K562 (cell line): Measurements from ENCODE around the gene BBS5. TPM values are rescaled to one million over a fixed set of nuclear protein-coding genes. Genes with fewer than 3 reads are reported as not detected.

ENCODE experiments used
- ATAC-seq: fragments of 200-7000 bp; cut with Tn5 transposase; 3 replicates; pipeline ENCODE4 v1.9.1; 2020; ENCODE audit warnings: moderate library complexity
- BruUV-seq: library from RNA; stranded (reverse); fragments of 400-500 nt; replicated peaks from 2 replicates; lab custom pipeline; 2021; lab: Mats Ljungman, UMichigan
- CTCF ChIA-PET: fragments of 300-600 bp; formaldehyde crosslinking; extraction: SDS; loops from one replicate; lab custom pipeline; 2021; ENCODE audit warnings: low intra/inter-chr PET ratio; lab: Yijun Ruan, JAX
- POLR2A ChIA-PET: fragments of 300-600, 350-650 bp; sonication (Branson Sonifier 250); formaldehyde crosslinking; extraction: SDS; loops from one replicate; lab custom pipeline; 2021; ENCODE audit warnings: antibody characterized with exemption, inconsistent platforms; lab: Yijun Ruan, JAX
- DNase-seq, 4 experiments: peaks; one replicate each; pipeline versions ENCODE4 v3.0.0 to v3.0.0-alpha.2; 2011 to 2018; ENCODE audit warnings: low spot score in 3 of 4, mixed read lengths in 3 of 4; ENCODE audit errors: extremely low read depth in 1 of 4
- FAIRE-seq: peaks from 2 replicates; lab custom pipeline; 2011; peaks lifted over from hg19 to GRCh38; lab: Jason Lieb, UNC
- H2AFZ ChIP-seq: 2 replicates; pipeline ENCODE4 v1.6.0; 2011; ENCODE audit warnings: low read depth, low read length, control low read depth, inconsistent platforms
- H3K27ac ChIP-seq: fragments of 200-600 bp; 3 replicates; pipeline ENCODE4 v1.8.0; 2011; ENCODE audit warnings: low read depth, mild to moderate bottlenecking, control low read depth, inconsistent platforms, low read length, moderate library complexity, mixed read lengths; ENCODE audit errors: extremely low read depth
- H3K27me3 ChIP-seq, 2 experiments: fragments of 300-600 bp in 1 of 2; 2 replicates in 1 of 2; 3 replicates in 1 of 2; pipeline versions ENCODE4 v1.6.0 to v1.8.0; 2011; ENCODE audit warnings: inconsistent platforms in 2 of 2, low read length in 2 of 2, mild to moderate bottlenecking in 1 of 2, mixed read lengths in 1 of 2, moderate library complexity in 1 of 2; ENCODE audit not compliant: control insufficient read depth in 2 of 2, insufficient read depth in 2 of 2
- H3K36me3 ChIP-seq: fragments of 300-600 bp; 3 replicates; pipeline ENCODE4 v1.8.0; 2011; ENCODE audit warnings: mild to moderate bottlenecking, low read length, inconsistent platforms; ENCODE audit not compliant: control insufficient read depth, insufficient read depth
- H3K4me1 ChIP-seq, 2 experiments: fragments of 200-600 bp in 1 of 2; replicated peaks in 1 of 2; 2 replicates in 1 of 2; 3 replicates in 1 of 2; pipeline versions ENCODE4 v1.5.1 to v1.8.0; 2011; ENCODE audit warnings: inconsistent platforms in 2 of 2, low read length in 2 of 2, mild to moderate bottlenecking in 1 of 2, mixed read lengths in 1 of 2, moderate library complexity in 1 of 2; ENCODE audit not compliant: control insufficient read depth in 2 of 2, insufficient read depth in 2 of 2
- H3K4me2 ChIP-seq: 2 replicates; pipeline ENCODE4 v1.6.1; 2011; ENCODE audit warnings: low read length, control low read depth, inconsistent platforms, mixed read lengths; ENCODE audit not compliant: insufficient read depth
- H3K4me3 ChIP-seq: fragments of 200-600 bp; sonication (generic), shearing (Covaris generic); 2 replicates; pipeline ENCODE4 v1.5.1; 2016; ENCODE audit warnings: control low read depth, inconsistent platforms
- H3K79me2 ChIP-seq: fragments of 200-600 bp; 3 replicates; pipeline ENCODE4 v1.8.0; 2011; ENCODE audit warnings: low read length, inconsistent platforms; ENCODE audit not compliant: control insufficient read depth, insufficient read depth
- H3K9ac ChIP-seq, 2 experiments: 2 replicates each; pipeline versions ENCODE4 v1.6.0 to v1.6.1; 2011; ENCODE audit warnings: low read depth in 2 of 2, low read length in 2 of 2, control low read depth in 1 of 2, inconsistent platforms in 1 of 2, mild to moderate bottlenecking in 1 of 2, mixed read lengths in 1 of 2; ENCODE audit not compliant: insufficient read depth in 1 of 2
- H3K9me1 ChIP-seq: one replicate; pipeline ENCODE4 v1.6.0; 2011; ENCODE audit warnings: inconsistent platforms, mild to moderate bottlenecking, low read length, moderate library complexity; ENCODE audit not compliant: control insufficient read depth, insufficient read depth
- H3K9me3 ChIP-seq: replicated peaks from 2 replicates; pipeline ENCODE4 v1.5.1; 2011; ENCODE audit warnings: low read depth, low read length, inconsistent platforms; ENCODE audit not compliant: control insufficient read depth, insufficient read depth
- H4K20me1 ChIP-seq: replicated peaks from 2 replicates; pipeline ENCODE4 v1.6.1; 2011; ENCODE audit warnings: low read length, inconsistent platforms, mixed read lengths; ENCODE audit not compliant: control insufficient read depth, insufficient read depth
- ADNP ChIP-seq: fragments of 200-800 bp; sonication (Bioruptor generic); IDR thresholded peaks from 2 replicates; pipeline ENCODE4 v1.6.1; 2016; ENCODE audit warnings: missing genetic modification characterization, missing compliant biosample characterization
- BCOR ChIP-seq: fragments of 450-650 bp; IDR thresholded peaks from 2 replicates; pipeline ENCODE4 v1.6.1; 2016
- CHD4 ChIP-seq: fragments of 200-600 bp; sonication (generic); IDR thresholded peaks from 3 replicates; pipeline ENCODE4 v1.6.1; 2012; ENCODE audit warnings: low read depth, mild to moderate bottlenecking, mixed read lengths, low read length, inconsistent platforms; ENCODE audit not compliant: insufficient read depth, insufficient replicate concordance, poor library complexity, severe bottlenecking
- ELF2 ChIP-seq: fragments of 250-450 bp; sonication (Bioruptor Pico); IDR thresholded peaks from 2 replicates; pipeline ENCODE4 v1.5.0; 2021; ENCODE audit warnings: mild to moderate bottlenecking
- FOXA1 ChIP-seq: fragments of 450-650 bp; IDR thresholded peaks from 2 replicates; pipeline ENCODE4 v1.6.1; 2016; ENCODE audit warnings: mild to moderate bottlenecking, borderline replicate concordance
- HDAC2 ChIP-seq: fragments of 450-650 bp; IDR thresholded peaks from 2 replicates; pipeline ENCODE4 v1.6.1; 2016; ENCODE audit warnings: mild to moderate bottlenecking
- KDM1A ChIP-seq, 2 experiments: fragments of 450-650 bp; IDR thresholded peaks; 2 replicates each; pipeline ENCODE4 v1.6.1; 2016; ENCODE audit warnings: mild to moderate bottlenecking in 2 of 2
- RBM25 ChIP-seq: fragments of 200-400 bp; formaldehyde crosslinking; IDR thresholded peaks from 2 replicates; pipeline ENCODE4 v1.6.1; 2018; ENCODE audit warnings: low read length, low read depth, moderate library complexity; ENCODE audit not compliant: severe bottlenecking
- RCOR1 ChIP-seq, 2 experiments: IDR thresholded peaks; 2 replicates each; pipeline ENCODE4 v1.6.1; 2012; ENCODE audit warnings: low read depth in 2 of 2, low read length in 2 of 2, borderline replicate concordance in 1 of 2, improper control_type of control experiment in 1 of 2
- WGBS: fragments of 100-300 bp; shearing (Covaris generic); methylation state at CpG from one replicate; pipeline ENCODE4 v1.1.6; 2016; ENCODE audit warnings: low coverage, mixed read lengths; ENCODE audit not compliant: insufficient coverage; ENCODE audit errors: missing lambda C conversion rate; 5-methylcytosine and 5-hydroxymethylcytosine counted together
- in situ Hi-C: fragments of 300-500 bp; cut with MboI; formaldehyde crosslinking; loops from 4 replicates; pipeline ENCODE4 v1.15.0; 2018; ENCODE audit warnings: inconsistent platforms, mixed read lengths
- intact Hi-C: fragments of 100-400 bp; cut with micrococcal nuclease; formaldehyde crosslinking; loops from 2 replicates; pipeline ENCODE4 v1.14.2; 2022
- polyA plus RNA-seq, 8 experiments: library from polyadenylated mRNA; depleted of rRNA in 4 of 8; stranded (reverse) in 5 of 8; unstranded in 3 of 8; fragments of >200 nt; fragmentation: Nextera tagmentation in 2 of 8; fragmentation: Illumina TruSeq in 1 of 8; extraction: Ambion mirVana in 2 of 8; extraction: Trizol in 1 of 8; gene quantifications; 2 replicates each; pipeline versions ENCODE4 v1.2.1 to v1.2.3, GENCODE V29; 2011 to 2014; ENCODE audit warnings: inconsistent platforms in 1 of 8, missing spikeins in 1 of 8
- total RNA-seq, 7 experiments: library from RNA; depleted of rRNA in 6 of 7; stranded (reverse); fragments of >200 nt in 6 of 7; fragmentation: Illumina TruSeq in 2 of 7; extraction: Trizol in 2 of 7; gene quantifications; 2 replicates each; pipeline versions ENCODE4 v1.2.1 to v1.2.3, GENCODE V29; 2011 to 2021; ENCODE audit warnings: low replicate concordance in 1 of 7

BBS5 gene
- total and polyA plus RNA-seq, 9 of the 15 experiments (the other 6 are each of a cell fraction or from before 2014, with no cell fraction given), result 0.48 to 6.9 (median 4.3) TPM

DNA sequence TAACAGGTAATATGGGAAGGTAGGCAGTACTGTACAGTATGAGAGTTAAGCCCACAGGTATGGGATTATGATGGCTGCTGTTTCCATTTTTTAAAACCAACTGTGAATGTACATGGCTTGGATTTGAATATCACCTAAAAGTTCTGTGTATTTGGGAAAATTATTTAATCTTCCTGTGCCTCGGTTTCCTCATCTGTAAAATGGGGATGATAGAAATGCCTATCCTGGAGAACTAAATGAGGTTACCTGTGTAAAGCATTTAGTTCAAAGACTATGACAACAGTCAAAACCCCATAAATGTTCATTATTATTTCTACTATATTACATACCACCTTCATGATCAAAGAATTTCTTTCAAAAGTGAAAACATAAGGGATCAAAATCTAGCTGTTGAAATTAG, 33.8 kb downstream of the BBS5 start:
- Histone ChIP-seq H3K9ac (no peak overlapping the region), H3K4me1 (peaks cover 0 to 7% of the 10 kb centered on the region in 2 experiments; a peak in 2 of 5 replicates), H2AFZ (no peak overlapping the region), H3K4me2 (no peak overlapping the region), H3K9me1 (no peaks in the 10 kb centered on the region), H3K36me3 (no peaks in the 10 kb centered on the region), H3K79me2 (no peaks in the 10 kb centered on the region), H4K20me1 (no peaks in the 10 kb centered on the region), H3K27me3 (no peaks in the 10 kb centered on the region), H3K9me3 (no peaks in the 10 kb centered on the region), H3K27ac (no peak overlapping the region), H3K4me3 (no peak overlapping the region)
- CTCF ChIA-PET, result no interaction called here
- no peak for DNase-seq
- intact Hi-C loops, result no loop called here
- TF ChIP-seq KDM1A (IDR thresholded peaks at IDR 0.05) (peak; percentile 39 to 70; a peak in 2 of 4 replicates), BCOR (peak; percentile 88), HDAC2 (peak; percentile 30; the same call in 1 of the 2 replicates), CHD4 (peak; percentile 70), RBM25 (peak; percentile 95), FOXA1 (no peak), RCOR1 (IDR thresholded peaks at IDR 0.05; ENCODE audit: borderline replicate concordance in 1 of 2, low read depth in 2 of 2, low read length in 2 of 2) (0 out of 4 replicates have a peak, but pooled peaks of 1 of the 2 experiments have one; percentile 10), ELF2 (no peak), ADNP (peak; percentile 89)
- BruUV-seq, result no TSS peak
- no peak for ATAC-seq
- in situ Hi-C loops, result no loop called here
- 50% methylated on average over 1 of the region's 1 CpG for WGBS
- POLR2A ChIA-PET, result no interaction called here
- FAIRE-seq, result no peak
